B cell (primary cell): Measurements from ENCODE around the gene CELF4. TPM values are rescaled to one million over a fixed set of nuclear protein-coding genes. Genes with fewer than 3 reads are reported as not detected.

Experiments used
- ATAC-seq: fragments of 200-7000 bp; cut with Tn5 transposase; one replicate; pipeline ENCODE4 v1.10.0; 2021; ENCODE audit warnings: low read depth, mild to moderate bottlenecking, moderate number of reproducible peaks, moderate library complexity
- CTCF ChIA-PET: fragments of 350-600 bp; sonication (Branson Sonifier 250); formaldehyde crosslinking; loops from one replicate; lab custom pipeline; 2021; ENCODE audit warnings: antibody characterized with exemption, inconsistent platforms; lab: Charles Lee
- POLR2A ChIA-PET: fragments of 350-600 bp; sonication (Branson Sonifier 250); formaldehyde crosslinking; loops from one replicate; lab custom pipeline; 2021; ENCODE audit warnings: antibody characterized with exemption; lab: Charles Lee
- DNase-seq: peaks from one replicate; pipeline ENCODE4 v3.0.0; 2013
- H2AFZ ChIP-seq: 2 replicates; pipeline ENCODE4 v1.6.1; 2012; ENCODE audit warnings: mild to moderate bottlenecking, low read depth, low read length; ENCODE audit not compliant: insufficient read depth, poor library complexity, severe bottlenecking
- H3K27ac ChIP-seq, 2 donors: 1 replicate in 1 of 2; 2 replicates in 1 of 2; pipeline ENCODE4 v1.5.1; 2012 to 2013; ENCODE audit warnings: low read length in 2 of 2, mild to moderate bottlenecking in 2 of 2, moderate library complexity in 1 of 2
- H3K27me3 ChIP-seq, 4 experiments: fragments of 200-600 bp in 1 of 4; sonication (generic) in 1 of 4; replicated peaks in 1 of 4; 1 replicate in 2 of 4; 2 replicates in 2 of 4; pipeline versions ENCODE4 v1.6.1 to v1.7.0; 2013 to 2016; ENCODE audit warnings: low read length in 3 of 4, mild to moderate bottlenecking in 2 of 4, mixed read lengths in 1 of 4, moderate library complexity in 1 of 4; ENCODE audit not compliant: insufficient read depth in 4 of 4, control insufficient read depth in 3 of 4; ENCODE audit errors: control extremely low read depth in 1 of 4
- H3K36me3 ChIP-seq, 2 experiments: replicated peaks in 1 of 2; 1 replicate in 1 of 2; 2 replicates in 1 of 2; pipeline versions ENCODE4 v1.6.1 to v1.7.1; 2013; ENCODE audit warnings: low read length in 1 of 2; ENCODE audit not compliant: insufficient read depth in 2 of 2, control insufficient read depth in 1 of 2; ENCODE audit errors: control extremely low read depth in 1 of 2, extremely low read depth in 1 of 2
- H3K4me1 ChIP-seq, 2 donors: fragments of 200-600 bp in 1 of 2; sonication (generic) in 1 of 2; 1 replicate in 1 of 2; 2 replicates in 1 of 2; pipeline versions ENCODE4 v1.5.1 to v1.6.1; 2013 to 2017; ENCODE audit warnings: low read length in 2 of 2; ENCODE audit not compliant: control insufficient read depth in 2 of 2, insufficient read depth in 2 of 2
- H3K4me2 ChIP-seq: replicated peaks from 2 replicates; pipeline ENCODE3; 2012; ENCODE audit warnings: mild to moderate bottlenecking, low read depth, low read length; ENCODE audit not compliant: poor library complexity, severe bottlenecking
- H3K4me3 ChIP-seq, 5 experiments: fragments of 200-600 bp in 1 of 5; sonication (generic) in 1 of 5; 1 replicate in 3 of 5; 2 replicates in 2 of 5; pipeline versions ENCODE4 v1.5.1 to v1.7.0; 2011 to 2016; ENCODE audit warnings: low read length in 4 of 5, mild to moderate bottlenecking in 4 of 5, low read depth in 2 of 5, control low read depth in 1 of 5, moderate library complexity in 1 of 5; ENCODE audit not compliant: insufficient read depth in 1 of 5; ENCODE audit errors: control extremely low read depth in 1 of 5, extremely low read depth in 1 of 5
- H3K79me2 ChIP-seq: fragments of 200-600 bp; sonication (generic); one replicate; pipeline ENCODE4 v1.6.0; 2016; ENCODE audit warnings: low read length; ENCODE audit not compliant: control insufficient read depth, insufficient read depth
- H3K9ac ChIP-seq: fragments of 200-600 bp; sonication (generic); 2 replicates; pipeline ENCODE4 v1.6.1; 2017; ENCODE audit warnings: mild to moderate bottlenecking, low read length, moderate library complexity
- H3K9me3 ChIP-seq, 3 donors: one replicate each; pipeline versions ENCODE4 v1.6.1 to v1.7.1; 2013; ENCODE audit warnings: low read length in 2 of 3; ENCODE audit not compliant: control insufficient read depth in 2 of 3, insufficient read depth in 1 of 3; ENCODE audit errors: control extremely low read depth in 1 of 3
- H4K20me1 ChIP-seq: 2 replicates; pipeline ENCODE4 v1.6.0; 2012; ENCODE audit warnings: mild to moderate bottlenecking, low read length; ENCODE audit not compliant: insufficient read depth, control insufficient read depth, poor library complexity, severe bottlenecking
- H3K27ac Mint-ChIP-seq: one replicate; pipeline ENCODE4 v1.8.0; 2021; ENCODE audit warnings: mixed read lengths
- H3K27me3 Mint-ChIP-seq: one replicate; pipeline ENCODE4 v1.8.0; 2021; ENCODE audit warnings: mixed read lengths
- H3K4me1 Mint-ChIP-seq: one replicate; pipeline ENCODE4 v1.8.0; 2021; ENCODE audit warnings: mixed read lengths
- H3K4me3 Mint-ChIP-seq: one replicate; pipeline ENCODE4 v1.8.0; 2021; ENCODE audit warnings: mixed read lengths
- H3K9me3 Mint-ChIP-seq: one replicate; pipeline ENCODE4 v1.8.0; 2022; ENCODE audit warnings: mixed read lengths; ENCODE audit not compliant: insufficient read depth
- CTCF ChIP-seq: fragments of 200-600 bp; IDR thresholded peaks from one replicate; pipeline ENCODE4 v1.8.0; 2022; ENCODE audit warnings: antibody characterized with exemption, mild to moderate bottlenecking
- EZH2 ChIP-seq: IDR thresholded peaks from 2 replicates; pipeline ENCODE4 v1.6.1; 2012; ENCODE audit warnings: borderline replicate concordance, low read depth, mild to moderate bottlenecking, moderate library complexity, low read length; ENCODE audit not compliant: insufficient read depth, poor library complexity, severe bottlenecking
- WGBS: methylation state at CpG from one replicate; pipeline ENCODE4 v1.1.5; 2013; ENCODE audit warnings: missing lambda C conversion rate; ENCODE audit not compliant: insufficient coverage; 5-methylcytosine and 5-hydroxymethylcytosine counted together
- intact Hi-C: fragments of 100-400 bp; cut with micrococcal nuclease; formaldehyde crosslinking; loops from one replicate; pipeline ENCODE4 v1.10.0; 2022
- polyA plus RNA-seq: library from polyadenylated mRNA; depleted of rRNA; stranded (reverse); fragments of >200 nt; gene quantifications from 2 replicates; pipeline ENCODE4 v1.2.3, GENCODE V29; 2012
- total RNA-seq, 2 donors: library from RNA; stranded (reverse); fragments of 120-200 nt in 1 of 2; gene quantifications; 1 replicate in 1 of 2; 2 replicates in 1 of 2; pipeline versions ENCODE4 v1.2.3 to v1.2.4, GENCODE V29; 2013 to 2022

The CELF4 gene
- total and polyA plus RNA-seq, 2 donors (not counting 1 experiment from before 2014, with no cell fraction given), result not detected

GRCh38 chr18:37537868-37538525, 27.6 kb downstream of the CELF4 start:
- intact Hi-C loops, result no loop called here
- 18% methylated on average over 23 of the region's 23 CpGs for WGBS
- H3K4me3 ChIP-seq, result no peak overlapping the region
- no peaks in the 10 kb centered on the region for H3K79me2 ChIP-seq
- CTCF ChIA-PET, result interaction anchor here (0.9 to 1.2 kb wide), 3 partner anchors 152 to 850 kb away, joined by 3 to 6 read pairs (median 4); no protein-coding TSS in a partner anchor
- no peak overlapping the region for H3K4me3 Mint-ChIP-seq
- H3K4me1 ChIP-seq, result no peaks in the 10 kb centered on the region
- H2AFZ ChIP-seq, result peak overlapping the region; percentile 44
- peak; percentile 27 for DNase-seq
- peak; percentile 21 for ATAC-seq
- H3K9ac ChIP-seq, result no peak overlapping the region
- H3K4me2 ChIP-seq, result no peak overlapping the region
- H3K27ac ChIP-seq, result no peak overlapping the region
- no peak overlapping the region for H3K27ac Mint-ChIP-seq
- H3K9me3 ChIP-seq, result no peaks in the 10 kb centered on the region
- peaks cover 0 to 12% (median 0%) of the 10 kb centered on the region in 4 experiments for H3K27me3 ChIP-seq
- H4K20me1 ChIP-seq, result no peaks in the 10 kb centered on the region
- H3K4me1 Mint-ChIP-seq, result peaks cover 9% of the 10 kb centered on the region
- TF ChIP-seq EZH2 (no peak), CTCF (peak; percentile 53)
- H3K9me3 Mint-ChIP-seq, result no peaks in the 10 kb centered on the region
- H3K36me3 ChIP-seq, result no peaks in the 10 kb centered on the region
- peaks cover 46% of the 10 kb centered on the region for H3K27me3 Mint-ChIP-seq
- POLR2A ChIA-PET, result no interaction called here

GRCh38 chr18:37536656-37537055, 28.9 kb downstream of the CELF4 start:
- no peaks in the 10 kb centered on the region for H3K4me1 ChIP-seq
- CTCF ChIA-PET, result no interaction called here
- no peak overlapping the region for H3K4me3 Mint-ChIP-seq
- TF ChIP-seq CTCF (no peak), EZH2 (no peak)
- H3K9me3 Mint-ChIP-seq, result no peaks in the 10 kb centered on the region
- POLR2A ChIA-PET, result no interaction called here
- WGBS, result 76% methylated on average over 5 of the region's 9 CpGs
- no peaks in the 10 kb centered on the region for H3K9me3 ChIP-seq
- ATAC-seq, result no peak
- H3K79me2 ChIP-seq, result no peaks in the 10 kb centered on the region
- H3K4me2 ChIP-seq, result no peak overlapping the region
- no peak overlapping the region for H3K27ac Mint-ChIP-seq
- H3K9ac ChIP-seq, result no peak overlapping the region
- no peak for DNase-seq
- no peak overlapping the region for H3K27ac ChIP-seq
- H4K20me1 ChIP-seq, result no peaks in the 10 kb centered on the region
- peaks cover 0 to 12% (median 0%) of the 10 kb centered on the region in 4 experiments for H3K27me3 ChIP-seq
- H2AFZ ChIP-seq, result no peak overlapping the region
- H3K27me3 Mint-ChIP-seq, result peaks cover 44% of the 10 kb centered on the region
- H3K36me3 ChIP-seq, result no peaks in the 10 kb centered on the region
- intact Hi-C loops, result no loop called here
- peaks cover 9% of the 10 kb centered on the region for H3K4me1 Mint-ChIP-seq
- no peak overlapping the region for H3K4me3 ChIP-seq
